ENCODE measurements around the gene PROCA1.

The PROCA1 gene

DNA sequence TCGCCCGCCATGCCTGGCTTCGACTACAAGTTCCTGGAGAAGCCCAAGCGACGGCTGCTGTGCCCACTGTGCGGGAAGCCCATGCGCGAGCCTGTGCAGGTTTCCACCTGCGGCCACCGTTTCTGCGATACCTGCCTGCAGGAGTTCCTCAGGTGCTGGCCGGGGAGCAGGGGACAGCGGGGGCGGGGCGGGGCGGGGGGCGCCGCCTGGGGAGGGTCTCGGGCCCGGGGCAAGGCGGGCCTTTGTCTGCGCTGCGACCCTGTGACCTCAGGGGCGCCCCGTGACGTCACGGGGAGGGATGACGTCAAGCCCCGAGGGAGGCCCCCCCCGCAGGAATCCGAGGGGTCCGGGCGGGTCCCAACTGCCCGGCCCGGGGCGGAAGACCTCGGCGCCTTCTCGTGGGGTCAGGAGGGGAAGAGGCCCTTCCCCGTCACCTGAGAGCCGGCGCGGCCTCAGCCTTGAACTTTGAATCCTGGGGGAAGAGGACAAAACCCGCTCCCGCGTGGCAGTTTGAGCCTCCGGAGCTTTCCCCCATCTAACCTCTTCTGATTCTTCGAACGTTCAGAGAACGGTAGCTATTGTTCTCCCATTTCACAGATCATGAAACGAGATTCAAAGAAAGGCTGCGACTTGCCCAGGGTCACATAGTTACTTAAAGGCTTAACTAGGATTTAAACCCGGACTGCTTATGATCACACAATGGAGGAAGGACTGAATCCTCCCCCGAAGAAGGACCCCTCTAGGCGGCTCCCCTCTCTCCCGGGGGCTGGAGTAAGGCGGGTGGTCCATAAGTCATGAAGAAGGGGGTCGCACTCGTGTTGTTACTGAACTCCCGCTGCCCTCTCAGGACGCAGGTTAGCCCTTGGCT is 32.6 kb upstream of the PROCA1 start:
- Histone ChIP-seq H3K4me3 (ENCODE audit: low read length) (peak overlapping the region; percentile 97), H3K79me2 (ENCODE audit: control insufficient read depth, low read length) (peaks cover 62% of the 10 kb centered on the region), H3K36me3 (ENCODE audit: control insufficient read depth, low read length) (peaks cover 70% of the 10 kb centered on the region), H3K4me2 (ENCODE audit: low read length) (peak overlapping the region; percentile 99), H3K9me3 (ENCODE audit: control insufficient read depth, insufficient read depth, low read length) (no peaks in the 10 kb centered on the region), H3K9me2 (replicated peaks; ENCODE audit: control insufficient read depth, low read length) (no peaks in the 10 kb centered on the region), H3K27me3 (ENCODE audit: control insufficient read depth, low read length) (no peaks in the 10 kb centered on the region), H3K4me1 (ENCODE audit: control insufficient read depth, low read length) (peaks cover 63% of the 10 kb centered on the region), H3K27ac (ENCODE audit: low read depth, low read length) (peak overlapping the region; percentile 90), H3F3A (ENCODE audit: control insufficient read depth, insufficient read depth) (peaks cover 29% of the 10 kb centered on the region), H4K20me1 (ENCODE audit: control insufficient read depth, insufficient read depth, low read depth, low read length) (peaks cover 20% of the 10 kb centered on the region)
- TF ChIP-seq CTCF (IDR thresholded peaks at IDR 0.05; ENCODE audit: low read depth, low read length, poor library complexity, severe bottlenecking), result no peak
- TF ChIP-seq EZH2phosphoT487 (IDR thresholded peaks at IDR 0.05; ENCODE audit: borderline replicate concordance, low read length), result no peak

GRCh38 chr17:28743243-28744103 is 31.8 kb upstream of the PROCA1 start, which contains the start of gene TRAF4:
TSS of gene TRAF4 (plus strand) at chr17:28744011. CDS start at chr17:28744113, 102 bp downstream.
- H3K9me3 ChIP-seq (ENCODE audit: control insufficient read depth, insufficient read depth, low read length), result no peaks in the 10 kb centered on the region
- H3K36me3 ChIP-seq (ENCODE audit: control insufficient read depth, low read length), result peaks cover 70% of the 10 kb centered on the region
- peaks cover 72% of the 10 kb centered on the region for H3K4me1 ChIP-seq (ENCODE audit: control insufficient read depth, low read length)
- peaks cover 31% of the 10 kb centered on the region for H3F3A ChIP-seq (ENCODE audit: control insufficient read depth, insufficient read depth)
- peak within 1 kb of the TSS; percentile 99 for H3K4me2 ChIP-seq (ENCODE audit: low read length)
- TF ChIP-seq CTCF (IDR thresholded peaks at IDR 0.05; ENCODE audit: low read depth, low read length, poor library complexity, severe bottlenecking) (no peak), EZH2phosphoT487 (IDR thresholded peaks at IDR 0.05; ENCODE audit: borderline replicate concordance, low read length) (no peak)
- peak within 1 kb of the TSS; percentile 97 for H3K4me3 ChIP-seq (ENCODE audit: low read length)
- H3K79me2 ChIP-seq (ENCODE audit: control insufficient read depth, low read length), result peaks cover 69% of the 10 kb centered on the region
- no peaks in the 10 kb centered on the region for H3K9me2 ChIP-seq (replicated peaks; ENCODE audit: control insufficient read depth, low read length)
- H4K20me1 ChIP-seq (ENCODE audit: control insufficient read depth, insufficient read depth, low read depth, low read length), result peaks cover 20% of the 10 kb centered on the region
- H3K27ac ChIP-seq (ENCODE audit: low read depth, low read length), result peak within 1 kb of the TSS; percentile 90
- H3K27me3 ChIP-seq (ENCODE audit: control insufficient read depth, low read length), result no peaks in the 10 kb centered on the region

GRCh38 chr17:28741358-28742349 is 30.0 kb upstream of the PROCA1 start:
- H3K27ac ChIP-seq (ENCODE audit: low read depth, low read length), result peak overlapping the region; percentile 90
- no peak for TF ChIP-seq CTCF (IDR thresholded peaks at IDR 0.05; ENCODE audit: low read depth, low read length, poor library complexity, severe bottlenecking)
- no peak for TF ChIP-seq EZH2phosphoT487 (IDR thresholded peaks at IDR 0.05; ENCODE audit: borderline replicate concordance, low read length)
- no peaks in the 10 kb centered on the region for H3K27me3 ChIP-seq (ENCODE audit: control insufficient read depth, low read length)
- H3K9me2 ChIP-seq (replicated peaks; ENCODE audit: control insufficient read depth, low read length), result no peaks in the 10 kb centered on the region
- peaks cover 5% of the 10 kb centered on the region; the same call in 1 of the 2 replicates for H3K9me3 ChIP-seq (ENCODE audit: control insufficient read depth, insufficient read depth, low read length)
- H3K79me2 ChIP-seq (ENCODE audit: control insufficient read depth, low read length), result peaks cover 60% of the 10 kb centered on the region
- peaks cover 63% of the 10 kb centered on the region for H3K36me3 ChIP-seq (ENCODE audit: control insufficient read depth, low read length)
- H4K20me1 ChIP-seq (ENCODE audit: control insufficient read depth, insufficient read depth, low read depth, low read length), result peaks cover 12% of the 10 kb centered on the region
- peak overlapping the region; percentile 64 for H3K4me3 ChIP-seq (ENCODE audit: low read length)
- H3F3A ChIP-seq (ENCODE audit: control insufficient read depth, insufficient read depth), result peaks cover 29% of the 10 kb centered on the region
- peaks cover 80% of the 10 kb centered on the region for H3K4me1 ChIP-seq (ENCODE audit: control insufficient read depth, low read length)
- H3K4me2 ChIP-seq (ENCODE audit: low read length), result peak overlapping the region; percentile 78
